Gastrocnemius medialis (tissue), 4 donors: Measurements from ENCODE around the gene MIER2. TPM values are rescaled to one million over a fixed set of nuclear protein-coding genes. Genes with fewer than 3 reads are reported as not detected.

Experiments
- ATAC-seq, 2 donors: fragments of 150-250 bp; one replicate each; pipeline ENCODE4 v1.9.1; 2016
- DNase-seq, 2 donors: peaks; one replicate each; pipeline ENCODE4 v3.0.0-alpha.2; 2019
- H3K27ac ChIP-seq, 4 donors: fragments of 200-600 bp; sonication (generic); 1 replicate in 1 of 4; 2 replicates in 3 of 4; pipeline ENCODE4 v1.5.1; 2016 to 2018; ENCODE audit warnings: mild to moderate bottlenecking in 2 of 4, moderate library complexity in 1 of 4
- H3K27me3 ChIP-seq, 3 donors: fragments of 200-600 bp; sonication (generic) in 2 of 3; 1 replicate in 1 of 3; 2 replicates in 2 of 3; pipeline versions ENCODE4 v1.5.1 to v1.6.0; 2016 to 2019; ENCODE audit warnings: mild to moderate bottlenecking in 1 of 3, moderate library complexity in 1 of 3
- H3K36me3 ChIP-seq, 2 donors: fragments of 200-600 bp; sonication (generic) in 1 of 2; one replicate each; pipeline ENCODE4 v1.5.1; 2017 to 2018
- H3K4me1 ChIP-seq, 2 donors: fragments of 200-600 bp; sonication (generic) in 1 of 2; one replicate each; pipeline ENCODE4 v1.5.1; 2016 to 2017; ENCODE audit warnings: mild to moderate bottlenecking in 2 of 2
- H3K4me3 ChIP-seq, 4 donors: fragments of 200-600 bp; sonication (generic) in 3 of 4; 1 replicate in 1 of 4; 2 replicates in 3 of 4; pipeline ENCODE4 v1.5.1; 2016 to 2019; ENCODE audit warnings: mild to moderate bottlenecking in 2 of 4
- H3K9me3 ChIP-seq, 3 donors: fragments of 200-600 bp; sonication (generic) in 2 of 3; 1 replicate in 1 of 3; 2 replicates in 2 of 3; pipeline ENCODE4 v1.5.1; 2016 to 2019
- CTCF ChIP-seq, 5 experiments: fragments of 450-650 bp in 3 of 5; fragments of 200-600 bp in 2 of 5; sonication (generic) in 2 of 5; IDR thresholded peaks in 4 of 5; conservative IDR thresholded peaks in 1 of 5; 1 replicate in 4 of 5; 2 replicates in 1 of 5; pipeline ENCODE4 v1.5.1; 2016 to 2019; ENCODE audit warnings: antibody characterized with exemption in 5 of 5, mild to moderate bottlenecking in 3 of 5, moderate library complexity in 3 of 5
- POLR2A ChIP-seq, 2 donors: fragments of 450-650 bp; IDR thresholded peaks; one replicate each; pipeline ENCODE4 v1.6.1; 2017; ENCODE audit warnings: antibody characterized with exemption in 2 of 2, mild to moderate bottlenecking in 2 of 2, moderate library complexity in 2 of 2
- in situ Hi-C, 4 donors: fragments of 200-750 bp; cut with MboI; loops; one replicate each; pipeline versions ENCODE4 v1.15.0 to v1.8.0; 2017; ENCODE audit warnings: low sequenced_read_pairs in 4 of 4
- intact Hi-C: fragments of 100-400 bp; cut with DNase I; formaldehyde crosslinking; loops from one replicate; pipeline ENCODE4 v1.15.1; 2023; ENCODE audit warnings: low total_unique reads
- total RNA-seq, 4 donors: library from RNA; depleted of rRNA; stranded (reverse); fragments of >200 nt; gene quantifications; one replicate each; pipeline versions ENCODE4 v1.1.0 to v1.2.3, GENCODE V29; 2016

MIER2 gene
- total RNA-seq, 4 donors from 2014 or later: 10.6 to 21.0 (median 16.5) TPM

DNA sequence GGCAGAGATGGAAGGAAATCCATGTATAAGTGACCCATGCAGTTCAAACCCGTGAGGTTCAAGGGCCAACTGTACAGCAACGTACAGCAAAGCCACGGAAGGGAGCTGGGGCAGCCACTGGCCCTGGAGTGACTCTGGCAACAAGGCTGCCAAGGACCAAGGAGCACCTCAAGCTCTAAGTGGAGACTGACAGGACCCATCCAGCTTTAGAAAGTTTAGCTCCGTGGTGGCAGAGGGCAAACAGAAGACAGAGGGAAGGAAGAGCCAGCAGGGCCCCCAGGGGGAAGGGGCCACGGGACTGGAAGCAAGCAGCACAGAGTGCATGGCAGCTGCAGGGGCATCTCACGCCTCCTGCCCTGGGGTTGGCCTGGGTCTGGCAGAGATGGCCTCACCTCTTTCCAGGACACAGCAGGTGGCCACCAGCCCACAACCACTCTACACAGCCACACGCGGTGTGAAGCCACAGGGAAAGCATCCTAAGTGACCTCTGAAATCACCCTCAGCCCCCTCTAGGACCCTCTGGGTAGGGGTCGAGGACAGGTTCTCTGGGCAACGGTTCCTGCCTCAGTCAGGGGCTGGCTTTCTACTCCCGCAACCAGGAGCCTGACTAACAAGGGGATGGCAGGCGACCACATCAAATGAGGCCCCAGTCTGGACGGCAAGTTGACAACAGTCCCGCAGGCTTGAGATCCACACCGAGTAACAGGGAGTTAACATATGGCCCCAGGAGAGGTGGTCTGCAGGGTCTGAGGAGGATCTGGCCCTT lies 3.8 kb downstream of the MIER2 start:
- Histone ChIP-seq H3K9me3 (no peaks in the 10 kb centered on the region), H3K27ac (peak overlapping the region; percentile 27 to 80 (median 68)), H3K36me3 (no peaks in the 10 kb centered on the region), H3K4me1 (peaks cover 33 to 34% of the 10 kb centered on the region in 2 donors), H3K27me3 (no peaks in the 10 kb centered on the region), H3K4me3 (peak overlapping the region in 3 of 4 donors; percentile 24 to 29 (median 25))
- intact Hi-C loops: no loop called here
- no peak for DNase-seq
- in situ Hi-C loops: no loop called here
- no peak for ATAC-seq
- no peak for TF ChIP-seq POLR2A (IDR thresholded peaks at IDR 0.05)

DNA sequence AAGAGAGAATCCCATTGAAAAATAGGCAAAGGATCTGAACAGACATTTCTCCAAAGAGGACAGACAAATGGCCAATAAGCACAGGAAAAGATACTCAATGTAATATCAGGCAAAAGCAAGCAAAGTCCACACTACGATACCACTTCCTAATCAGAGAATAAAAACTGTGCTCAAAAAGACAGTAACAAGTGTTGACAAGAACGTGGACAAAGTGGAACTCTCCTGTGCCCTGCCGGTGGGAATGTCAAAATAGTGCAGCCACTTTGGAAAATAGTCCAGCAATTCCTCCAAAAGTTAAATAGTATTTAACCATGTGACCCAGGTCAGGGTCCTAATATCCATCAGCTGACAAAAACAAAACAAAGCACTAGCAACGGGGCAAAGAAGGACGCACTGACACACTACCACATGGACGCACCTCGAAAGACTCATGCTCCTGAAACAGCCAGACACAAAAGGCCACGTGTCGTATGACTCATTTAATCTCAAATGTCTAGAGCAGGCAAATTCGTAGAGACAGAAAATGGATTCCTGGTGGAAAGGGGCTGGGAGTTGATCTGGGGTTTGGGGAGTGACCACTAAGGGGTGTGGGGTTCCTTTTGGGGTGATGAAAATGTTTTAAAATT lies 5.2 kb downstream of the MIER2 start:
- Histone ChIP-seq H3K27ac (no peak overlapping the region), H3K4me1 (peaks cover 29 to 33% of the 10 kb centered on the region in 2 donors), H3K4me3 (no peak overlapping the region), H3K27me3 (no peaks in the 10 kb centered on the region), H3K36me3 (peaks cover 0 to under 1% of the 10 kb centered on the region in 2 donors), H3K9me3 (no peaks in the 10 kb centered on the region)
- DNase-seq (no peak), ATAC-seq (no peak)
- TF ChIP-seq CTCF (IDR thresholded peaks at IDR 0.05 in 4 of 5, conservative IDR thresholded peaks at IDR 0.05 in 1 of 5): no peak
- TF ChIP-seq POLR2A (IDR thresholded peaks at IDR 0.05): no peak
- intact Hi-C loops: no loop called here
- in situ Hi-C loops: no loop called here

- Histone ChIP-seq H3K4me1 (peaks cover 25 to 28% of the 10 kb centered on the region in 2 donors), H3K27me3 (no peaks in the 10 kb centered on the region), H3K9me3 (no peaks in the 10 kb centered on the region), H3K4me3 (no peak overlapping the region), H3K27ac (no peak overlapping the region), H3K36me3 (peaks cover 0 to 7% of the 10 kb centered on the region in 2 donors)
- in situ Hi-C loops (no loop called here), intact Hi-C loops (no loop called here)
- DNase-seq: no peak
- no peak for TF ChIP-seq CTCF (IDR thresholded peaks at IDR 0.05 in 4 of 5, conservative IDR thresholded peaks at IDR 0.05 in 1 of 5)
- no peak for TF ChIP-seq POLR2A (IDR thresholded peaks at IDR 0.05)
- ATAC-seq: no peak
Observed at GRCh38 chr19:338421-338820, 6.2 kb downstream of the MIER2 start.

GRCh38 chr19:336067-336614 lies 8.5 kb downstream of the MIER2 start:
- H3K9me3 ChIP-seq: no peaks in the 10 kb centered on the region
- in situ Hi-C loops (no loop called here), intact Hi-C loops (no loop called here)
- no peak overlapping the region for H3K27ac ChIP-seq
- H3K27me3 ChIP-seq: no peaks in the 10 kb centered on the region
- peaks cover 6 to 9% of the 10 kb centered on the region in 2 donors for H3K4me1 ChIP-seq
- no peak for TF ChIP-seq CTCF (IDR thresholded peaks at IDR 0.05 in 4 of 5, conservative IDR thresholded peaks at IDR 0.05 in 1 of 5)
- no peak for TF ChIP-seq POLR2A (IDR thresholded peaks at IDR 0.05)
- no peak overlapping the region for H3K4me3 ChIP-seq
- DNase-seq (no peak), ATAC-seq (no peak)
- H3K36me3 ChIP-seq: peaks cover 0 to 7% of the 10 kb centered on the region in 2 donors

DNA sequence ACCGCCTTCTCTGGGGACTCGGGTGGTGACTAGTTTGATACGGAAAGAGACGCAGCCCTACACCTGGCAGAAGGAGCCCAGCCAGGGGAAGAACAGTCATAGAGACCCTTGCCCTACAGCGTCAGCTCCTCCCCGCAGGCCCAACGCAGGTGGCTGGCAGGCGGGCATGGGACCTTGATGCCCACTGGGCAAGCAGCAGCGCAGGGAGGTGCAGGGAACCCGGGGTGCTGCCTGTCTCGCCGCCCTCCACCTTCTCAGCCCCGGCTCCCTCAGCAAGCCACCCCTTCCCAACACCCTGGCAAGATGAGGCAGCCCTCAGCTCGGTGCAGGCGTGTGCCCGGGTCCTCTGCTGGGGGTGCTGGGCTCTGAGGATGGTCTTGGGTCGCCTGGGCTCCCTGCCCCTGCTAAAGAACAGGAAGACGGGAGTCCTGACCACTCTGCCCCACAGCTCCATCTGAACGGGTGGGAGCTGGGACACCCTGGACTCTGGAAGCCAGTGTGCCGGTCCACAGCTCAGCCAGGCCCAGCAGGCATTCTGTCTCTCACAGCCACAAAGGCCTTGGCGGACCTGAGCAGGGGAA lies 9.0 kb downstream of the MIER2 start:
- no peaks in the 10 kb centered on the region for H3K27me3 ChIP-seq
- no peak overlapping the region for H3K4me3 ChIP-seq
- peaks cover under 1 to 9% of the 10 kb centered on the region in 2 donors for H3K4me1 ChIP-seq
- H3K9me3 ChIP-seq: no peaks in the 10 kb centered on the region
- intact Hi-C loops (no loop called here), in situ Hi-C loops (no loop called here)
- no peak for TF ChIP-seq POLR2A (IDR thresholded peaks at IDR 0.05)
- no peak for TF ChIP-seq CTCF (IDR thresholded peaks at IDR 0.05 in 4 of 5, conservative IDR thresholded peaks at IDR 0.05 in 1 of 5)
- ATAC-seq (no peak), DNase-seq (no peak)
- H3K36me3 ChIP-seq: peaks cover 0 to 13% of the 10 kb centered on the region in 2 donors
- no peak overlapping the region for H3K27ac ChIP-seq
